NOMO-1 treated with DMSO at 0.1 percent for 48 hours (cell line): ENCODE measurements around the gene CCL7.
"Not testable (repeated sequence)": the region's sequence is repeated elsewhere in the genome, so short reads cannot be mapped to it uniquely, and the experiment has no call there.

ENCODE experiments used
- DNase-seq: peaks from one replicate; lab custom pipeline; 2025; ENCODE audit not compliant: unreplicated experiment; lab: John Stamatoyannopoulos, UW

Gene CCL7

DNA sequence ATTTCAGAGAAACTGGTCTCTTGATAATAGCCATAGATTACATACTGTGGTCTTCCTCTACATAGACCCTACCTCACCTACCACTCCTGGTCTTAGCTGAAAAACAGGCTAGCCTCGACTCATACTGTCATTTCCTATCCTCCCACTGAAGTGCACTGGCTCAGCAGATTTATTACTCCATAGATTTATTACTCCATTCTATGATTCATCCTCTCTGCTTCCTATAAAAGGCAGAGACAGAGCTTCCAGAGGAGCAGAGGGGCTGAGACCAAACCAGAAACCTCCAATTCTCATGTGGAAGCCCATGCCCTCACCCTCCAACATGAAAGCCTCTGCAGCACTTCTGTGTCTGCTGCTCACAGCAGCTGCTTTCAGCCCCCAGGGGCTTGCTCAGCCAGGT lies at the start of gene CCL7:
TSS of gene CCL7 (plus strand) at position 253 of the 400 bp plus-strand sequence. CDS start at position 323, 70 bp downstream.
- DNase-seq = peak; percentile 49

DNA sequence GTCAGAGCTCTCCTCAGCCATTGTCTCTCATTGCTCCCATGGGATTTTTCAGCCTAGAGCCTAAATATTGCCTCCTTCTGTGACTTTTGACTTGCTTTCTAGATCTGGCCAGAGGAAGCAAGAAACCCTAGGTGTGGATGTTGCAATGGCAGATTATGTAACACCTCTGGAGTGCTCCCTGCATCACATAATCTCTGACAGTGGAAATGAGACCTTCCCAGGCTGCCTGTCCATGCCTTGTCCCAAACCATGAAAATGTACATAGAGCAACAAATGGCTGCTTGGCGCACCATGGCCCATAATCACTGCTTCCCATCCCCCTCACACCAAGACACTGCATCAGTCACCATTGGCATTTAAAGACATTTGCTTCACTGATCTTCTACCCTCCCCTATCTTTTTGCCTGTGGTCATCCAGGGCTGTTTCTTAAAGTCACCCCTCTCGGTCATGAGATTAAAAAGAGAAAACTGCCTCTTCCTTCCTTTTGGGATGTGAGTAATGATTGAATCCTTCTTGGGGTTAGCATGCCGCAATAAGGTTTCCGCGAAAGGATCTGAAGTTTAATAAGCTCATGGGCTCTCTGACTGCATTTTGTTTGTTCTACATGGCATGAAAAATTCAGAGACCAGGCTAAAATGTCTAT lies 49.1 kb upstream of the CCL7 start:
- DNase-seq = peak; percentile 58

DNA sequence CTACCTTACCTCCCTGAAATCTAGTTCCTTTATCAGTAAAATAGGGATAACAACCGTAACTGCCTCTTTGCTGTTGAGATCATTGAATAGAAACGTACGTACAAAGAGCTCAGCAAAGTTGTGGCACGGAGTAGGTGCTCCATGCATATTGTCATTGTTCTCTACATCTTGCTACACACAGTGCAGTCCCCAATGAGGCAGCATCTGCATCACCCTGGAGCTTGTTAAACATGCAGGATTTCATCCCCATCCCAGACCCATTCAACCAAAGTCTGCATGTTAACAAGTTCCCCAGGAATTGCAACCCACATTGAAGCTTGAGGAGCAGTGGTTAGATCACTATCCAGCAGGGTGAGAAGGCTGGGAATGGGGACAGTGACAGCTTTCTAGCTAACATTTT lies 48.6 kb upstream of the CCL7 start:
- no peak for DNase-seq

DNA sequence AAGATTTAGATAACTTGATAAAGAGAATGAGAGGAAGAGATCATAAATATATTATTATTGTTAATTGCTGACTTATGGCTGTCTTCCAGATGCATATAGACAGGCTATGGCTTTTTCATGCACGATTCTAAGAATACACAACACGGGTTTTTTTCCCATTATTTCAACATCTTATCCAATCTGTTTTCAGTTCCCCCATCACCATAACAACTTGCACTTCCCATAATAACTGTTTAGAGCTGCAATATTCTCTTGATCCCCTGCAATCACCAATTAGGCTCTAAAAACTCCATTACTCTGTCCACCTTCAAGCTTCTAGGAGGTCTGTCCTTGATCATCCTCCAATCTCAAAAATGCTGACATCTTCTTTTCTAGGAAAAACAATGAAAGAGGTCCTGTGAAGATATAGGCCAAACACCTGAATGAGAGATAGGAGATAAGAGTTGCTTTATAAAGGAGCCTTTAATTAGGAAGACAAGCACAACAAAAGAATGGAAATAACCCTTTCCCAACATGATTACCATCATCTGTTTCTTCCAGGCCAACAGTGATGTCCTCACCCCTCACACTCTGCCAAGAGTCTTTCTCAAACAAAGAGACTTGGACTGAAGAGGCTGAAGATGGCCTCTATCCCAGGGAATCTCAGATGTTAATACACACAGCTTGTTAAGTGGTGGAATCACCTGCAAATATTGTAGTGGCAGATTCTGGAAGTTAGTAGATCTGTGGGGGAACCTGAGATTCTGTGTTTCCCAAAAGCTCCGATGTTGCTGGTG lies 47.1 kb upstream of the CCL7 start:
- peak; percentile 44 for DNase-seq

DNA sequence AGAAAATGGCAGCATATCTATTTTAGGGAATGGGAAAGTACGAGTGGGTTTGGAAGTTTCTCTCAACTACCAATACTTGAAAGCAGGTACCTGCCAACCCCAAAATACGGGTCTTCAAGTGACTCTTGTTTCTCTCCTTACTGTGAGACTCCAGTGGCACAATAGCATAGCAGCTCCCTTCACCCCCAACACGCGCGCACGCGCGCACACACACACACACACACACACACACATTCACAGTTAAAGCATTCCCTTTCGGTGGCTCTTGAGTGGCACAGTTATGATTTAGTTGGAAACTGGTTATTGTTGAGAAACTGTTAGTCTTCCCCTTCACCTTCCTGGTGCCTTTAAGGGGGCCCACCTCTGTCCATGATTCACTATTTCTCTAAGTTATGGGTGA lies 45.0 kb upstream of the CCL7 start:
- no peak for DNase-seq

DNA sequence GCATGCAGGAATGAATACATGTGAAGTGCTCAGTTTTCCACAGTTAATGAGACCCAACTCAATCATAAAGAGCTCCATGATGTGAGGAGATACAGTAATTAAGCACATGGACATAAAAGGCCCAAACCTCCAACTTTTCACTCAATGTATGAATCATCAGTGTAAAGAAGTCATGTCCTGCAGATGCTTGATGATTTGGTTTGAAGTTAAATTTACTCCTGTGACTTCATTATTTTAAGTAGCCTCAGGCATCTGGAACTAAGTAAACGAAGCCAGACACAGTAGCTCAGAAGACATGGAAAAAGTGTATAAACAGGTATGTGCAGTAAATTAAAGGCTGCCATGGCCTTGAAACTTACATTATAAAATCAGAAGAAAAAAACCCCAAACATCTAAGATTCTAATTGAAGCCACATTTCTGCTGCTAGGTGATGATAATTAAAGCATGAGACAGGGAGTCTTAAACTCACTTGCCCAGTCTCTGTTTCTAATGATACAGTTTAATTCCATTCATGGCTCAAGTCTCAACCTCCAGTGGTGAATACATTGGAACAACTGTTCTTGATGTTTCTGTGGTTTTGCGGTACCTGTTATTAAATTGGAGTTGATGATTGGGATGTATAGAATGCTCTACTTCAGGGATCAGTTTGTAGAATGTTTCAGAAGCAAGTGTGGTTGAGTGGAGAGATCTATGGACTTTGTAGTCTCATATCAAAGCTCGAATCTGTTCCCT lies 43.8 kb upstream of the CCL7 start:
- DNase-seq = no peak

DNA sequence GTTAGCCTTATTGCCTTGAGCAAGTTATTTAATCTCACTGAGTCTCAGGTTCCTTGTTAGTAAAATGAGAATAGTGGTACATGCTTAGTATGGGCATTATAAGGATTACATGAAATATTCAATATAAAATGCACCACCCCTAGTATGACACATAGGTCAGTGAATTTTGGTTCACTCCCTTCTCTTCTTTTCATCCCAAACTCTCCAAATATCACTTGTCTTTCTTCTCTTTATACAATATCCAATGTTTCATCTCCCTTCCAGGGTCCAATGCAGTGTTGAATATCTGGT lies 43.3 kb upstream of the CCL7 start:
- DNase-seq = no peak

DNA sequence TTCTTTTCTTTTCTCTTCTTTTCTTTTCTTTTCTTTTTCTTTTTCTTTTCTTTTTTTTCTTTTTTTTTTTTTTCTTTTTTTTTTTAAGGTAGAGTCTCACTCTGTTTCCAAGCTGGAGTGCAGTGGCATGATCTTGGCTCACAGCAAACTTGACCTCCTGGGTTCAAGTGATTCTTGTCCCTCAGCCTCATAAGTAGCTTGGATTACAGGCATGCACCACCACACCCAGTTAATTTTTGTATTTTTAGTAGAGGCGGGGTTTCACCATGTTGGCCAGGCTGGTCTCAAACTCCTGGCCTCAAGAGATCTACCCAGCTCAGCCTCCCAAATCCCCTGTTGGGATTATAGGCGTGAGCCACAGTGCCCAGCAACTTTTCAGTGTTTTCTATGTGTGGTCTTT lies 42.7 kb upstream of the CCL7 start:
- DNase-seq = not testable (repeated sequence)

DNA sequence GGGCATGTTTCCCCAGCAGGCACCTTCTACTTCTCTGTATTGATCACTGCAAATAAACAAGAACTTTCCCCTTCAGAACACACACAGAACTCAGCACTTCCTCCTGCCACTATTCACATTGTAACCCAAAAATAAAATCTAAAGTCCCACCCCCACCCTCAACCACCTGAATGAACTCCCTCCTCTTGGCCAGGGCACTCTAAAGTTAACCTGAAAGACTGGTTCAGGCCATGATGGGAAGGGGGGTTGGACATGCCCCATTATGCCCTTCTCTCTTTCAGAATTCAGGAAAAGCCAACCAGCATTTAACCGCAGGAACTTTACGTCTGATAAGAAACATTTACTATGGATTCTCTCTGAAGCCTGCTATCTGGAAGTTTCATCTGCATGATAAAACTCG lies 42.3 kb upstream of the CCL7 start:
- no peak for DNase-seq

DNA sequence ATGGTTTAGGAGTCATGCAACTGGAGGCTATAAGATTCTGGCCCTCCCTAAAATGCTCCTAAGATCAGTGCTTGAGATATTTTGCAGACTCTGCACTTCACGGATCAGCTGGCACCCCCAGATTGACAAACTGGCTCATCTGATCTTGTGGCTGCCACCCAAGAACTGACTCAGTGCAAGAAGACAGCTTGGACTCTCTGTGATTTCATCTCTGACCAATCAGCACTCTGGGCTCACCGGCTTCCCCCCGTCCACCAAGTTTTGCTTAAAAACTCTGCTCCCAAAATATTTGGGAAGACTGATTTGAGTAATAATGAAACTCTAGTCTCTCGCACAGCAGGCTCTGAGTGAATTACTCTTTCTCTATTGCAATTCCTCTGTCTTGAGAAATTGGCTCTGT lies 41.2 kb upstream of the CCL7 start:
- DNase-seq = no peak

DNA sequence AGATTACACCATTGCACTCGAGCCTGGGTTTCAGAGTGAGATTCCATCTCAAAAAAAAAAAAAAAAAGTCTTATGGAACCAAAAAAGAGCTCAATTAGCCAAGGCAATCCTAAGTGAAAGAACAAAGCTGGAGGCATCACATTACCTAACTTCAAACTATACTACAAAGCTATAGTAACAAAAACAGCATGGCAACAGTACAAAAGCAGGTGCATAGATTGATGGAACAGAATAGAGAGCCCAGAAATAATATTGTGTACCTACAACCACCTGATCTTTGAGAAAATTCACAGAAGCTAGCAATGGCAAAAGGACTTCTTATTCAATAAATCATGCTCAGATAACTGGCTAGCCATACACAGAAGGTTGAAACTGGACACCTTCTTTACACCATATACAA lies 39.7 kb upstream of the CCL7 start:
- no peak for DNase-seq

DNA sequence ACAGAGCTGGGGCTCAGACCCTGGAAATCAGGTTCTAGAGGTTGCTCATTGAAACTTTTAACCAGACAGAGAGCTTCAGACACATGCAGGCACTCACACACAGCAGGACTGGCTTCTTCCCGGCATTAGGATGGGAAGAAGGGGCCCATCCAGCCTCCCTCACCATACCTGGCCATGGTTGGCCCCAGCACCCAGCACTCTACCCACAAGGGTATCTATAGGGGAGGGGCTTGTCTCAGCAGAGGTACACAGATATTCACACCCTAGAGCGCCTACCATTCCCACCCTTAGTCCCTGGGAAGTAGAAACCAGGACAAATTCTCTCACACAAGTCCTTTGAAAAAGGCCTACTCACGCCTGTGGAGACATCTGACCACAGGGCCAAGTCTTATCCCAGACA lies 35.4 kb upstream of the CCL7 start:
- DNase-seq = no peak

DNA sequence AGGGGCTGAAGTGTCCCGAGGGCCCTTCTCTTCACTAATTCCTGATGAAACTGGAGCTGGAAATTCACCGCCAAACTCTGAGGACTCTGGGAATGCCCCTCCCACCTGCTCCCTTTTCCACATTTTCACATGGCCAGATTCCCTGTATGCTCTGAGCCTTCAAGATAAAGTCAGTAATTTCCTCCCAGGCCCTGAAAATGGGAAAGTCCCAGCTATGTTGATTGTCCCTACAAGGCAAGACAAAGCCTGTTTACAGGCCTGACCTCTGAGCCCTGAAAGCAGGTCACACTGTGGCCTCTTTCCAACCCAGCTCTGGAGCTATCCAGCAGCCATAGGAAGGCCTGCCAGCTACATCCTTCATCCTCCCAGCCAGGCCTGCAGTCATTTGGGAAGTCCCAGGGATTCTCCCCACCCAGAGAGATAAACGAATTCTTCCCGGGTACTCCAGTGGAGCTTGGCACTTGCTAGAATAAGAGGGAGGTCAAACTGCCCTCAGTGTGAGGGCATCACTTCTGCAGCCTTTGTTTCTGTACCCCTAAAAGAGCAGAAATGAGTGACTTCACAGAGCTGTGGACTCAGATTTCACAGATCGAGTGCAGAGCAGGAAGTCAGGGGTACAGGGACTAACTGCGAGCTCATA lies 34.5 kb upstream of the CCL7 start:
- peak; percentile 82 for DNase-seq

DNA sequence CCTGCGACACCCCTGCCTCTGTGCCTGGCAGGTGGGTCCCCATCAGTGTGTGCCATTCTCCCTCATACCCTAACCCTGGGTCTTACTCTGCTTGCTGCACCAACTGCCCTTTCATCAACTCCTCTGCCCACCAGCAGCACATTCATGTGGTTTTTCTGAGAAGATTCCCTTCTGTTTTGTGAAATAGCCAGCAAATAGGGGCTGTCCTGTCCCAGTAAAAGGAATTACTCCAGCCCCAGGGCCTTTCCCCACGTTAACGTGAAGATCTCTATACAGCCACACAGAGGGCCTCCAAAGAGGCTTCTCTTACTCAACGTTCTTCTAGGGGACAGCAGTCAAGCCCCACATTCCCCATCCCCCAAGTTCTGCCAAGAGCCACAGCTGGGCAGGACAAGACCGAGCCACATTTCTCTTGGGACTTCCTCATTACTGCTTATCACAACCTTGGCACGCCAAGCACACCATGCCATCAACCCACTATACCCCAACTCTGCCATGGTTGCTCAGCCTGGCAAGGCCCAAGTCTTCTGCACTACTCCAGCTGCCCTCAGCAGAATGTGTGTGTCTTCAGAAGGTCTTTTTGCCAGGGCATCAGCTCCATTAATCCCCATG lies 33.6 kb upstream of the CCL7 start:
- DNase-seq = peak; percentile 60

DNA sequence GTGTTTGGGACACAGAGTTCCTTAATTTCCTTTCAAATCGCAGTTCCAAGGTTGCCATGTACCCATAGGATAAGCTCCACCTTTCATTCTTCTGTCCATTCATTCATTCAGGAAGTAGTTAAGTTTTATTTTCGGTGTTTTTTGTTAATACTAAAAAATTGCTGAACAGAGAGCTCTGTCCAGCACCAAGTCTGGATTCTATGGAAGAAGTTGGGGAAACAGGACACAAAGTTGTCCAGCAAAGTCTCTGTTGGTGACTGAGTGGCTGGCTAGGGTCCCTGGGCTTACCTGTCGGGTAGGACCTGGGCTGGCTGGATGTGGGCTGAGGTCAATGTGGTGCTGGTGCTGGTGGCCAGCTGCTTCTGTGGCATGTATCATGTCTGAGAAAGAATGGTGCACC lies 32.6 kb upstream of the CCL7 start:
- DNase-seq = no peak

DNA sequence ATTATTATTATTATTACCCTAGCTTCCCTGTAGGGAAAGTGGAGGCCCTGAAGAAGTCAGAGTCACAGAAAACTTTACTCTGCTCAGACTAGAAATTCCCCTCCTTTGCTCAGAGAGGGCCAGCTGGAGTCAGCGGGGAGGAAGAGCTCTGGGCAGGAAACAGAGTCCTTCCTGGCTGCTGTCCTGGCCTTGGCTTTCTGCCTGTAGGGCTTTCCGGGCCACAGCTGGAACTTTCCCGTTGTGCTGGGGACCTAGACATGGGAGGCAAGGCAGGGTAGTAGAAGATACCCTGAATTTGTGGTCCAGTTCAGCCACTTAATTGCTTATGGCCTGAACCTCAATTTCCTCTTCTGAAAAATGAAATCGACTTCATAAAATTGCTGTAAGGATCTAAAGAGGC lies 29.0 kb upstream of the CCL7 start:
- DNase-seq = peak; percentile 45

DNA sequence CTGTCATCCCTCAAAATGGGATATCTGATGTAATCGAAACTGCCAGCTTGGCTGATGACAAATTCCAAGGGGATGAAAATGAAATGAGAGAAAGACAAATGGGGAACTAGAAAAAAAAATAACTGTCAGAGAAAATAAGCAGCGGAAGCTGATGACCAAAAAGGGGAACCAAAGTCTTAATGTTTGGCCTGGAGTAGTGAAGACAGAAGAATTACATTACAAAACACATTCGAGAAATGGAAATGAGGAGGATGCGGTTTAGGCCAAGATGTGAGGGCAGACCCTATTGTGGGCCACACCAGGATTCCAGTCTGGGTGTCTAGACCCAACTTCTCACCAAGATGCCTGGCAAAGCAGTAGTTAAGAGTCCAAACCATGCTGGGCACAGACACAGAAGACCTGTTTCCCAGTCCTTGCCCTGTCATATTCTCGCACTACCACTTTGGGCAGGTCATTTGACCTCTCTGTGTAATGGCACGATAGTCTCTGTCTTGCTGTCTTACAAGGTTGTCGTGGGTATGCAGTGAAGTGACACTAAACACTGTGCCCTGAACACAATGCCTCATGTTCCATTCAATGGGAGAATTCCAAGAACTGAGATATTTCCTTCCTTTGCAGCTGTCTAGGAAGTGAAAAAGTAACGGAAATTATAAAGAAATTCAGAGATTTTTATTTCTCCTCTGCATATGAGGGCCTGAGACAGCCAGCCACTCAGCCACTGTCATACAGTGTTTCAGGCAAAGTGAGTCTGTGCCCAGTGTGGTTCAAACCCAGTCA lies 27.2 kb upstream of the CCL7 start:
- peak; percentile 96 for DNase-seq

DNA sequence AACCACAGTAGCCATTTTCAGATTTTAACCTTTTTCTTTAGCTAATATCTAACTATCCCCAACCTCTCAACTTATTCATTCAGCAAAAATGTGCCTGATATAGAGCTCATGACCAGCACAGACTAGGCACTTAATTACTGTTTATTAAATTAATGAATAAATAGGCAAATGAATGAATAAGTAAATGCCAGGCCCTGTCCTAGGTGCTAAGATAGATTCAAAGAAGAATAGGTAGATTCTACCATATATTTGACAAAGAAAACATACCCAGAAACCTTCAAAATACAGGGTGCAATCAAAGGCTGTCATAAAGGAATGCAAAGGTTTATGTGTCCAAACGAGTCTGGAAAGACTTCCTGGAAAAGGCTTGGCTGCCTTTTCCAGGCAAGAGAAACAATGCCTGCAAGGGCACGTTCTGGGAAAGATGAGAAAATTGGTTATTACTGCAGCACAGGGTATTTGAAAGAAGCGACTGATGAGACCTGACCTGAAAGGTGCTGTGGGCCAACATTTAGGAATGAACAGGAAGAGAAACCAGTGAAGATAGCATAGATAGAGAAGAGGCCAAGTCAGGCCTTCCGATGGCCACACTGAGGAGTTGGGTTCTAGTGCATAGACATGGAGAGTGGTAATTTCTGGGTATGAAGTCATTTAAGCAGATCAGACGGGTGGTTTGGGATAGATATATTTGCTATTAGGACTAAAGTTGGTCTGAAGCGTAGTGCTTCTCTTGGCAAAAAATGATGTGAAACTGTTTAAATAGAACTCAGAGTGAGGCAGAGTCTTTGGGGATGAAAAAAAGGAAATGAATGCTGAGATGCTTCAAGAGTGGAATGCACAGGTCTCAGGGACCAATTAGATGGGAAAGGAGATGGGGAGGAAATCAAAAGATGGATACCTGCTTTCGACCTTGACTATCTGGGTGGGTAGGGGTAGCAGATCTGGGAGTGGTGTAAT lies 26.4 kb upstream of the CCL7 start:
- peak; percentile 54 for DNase-seq

DNA sequence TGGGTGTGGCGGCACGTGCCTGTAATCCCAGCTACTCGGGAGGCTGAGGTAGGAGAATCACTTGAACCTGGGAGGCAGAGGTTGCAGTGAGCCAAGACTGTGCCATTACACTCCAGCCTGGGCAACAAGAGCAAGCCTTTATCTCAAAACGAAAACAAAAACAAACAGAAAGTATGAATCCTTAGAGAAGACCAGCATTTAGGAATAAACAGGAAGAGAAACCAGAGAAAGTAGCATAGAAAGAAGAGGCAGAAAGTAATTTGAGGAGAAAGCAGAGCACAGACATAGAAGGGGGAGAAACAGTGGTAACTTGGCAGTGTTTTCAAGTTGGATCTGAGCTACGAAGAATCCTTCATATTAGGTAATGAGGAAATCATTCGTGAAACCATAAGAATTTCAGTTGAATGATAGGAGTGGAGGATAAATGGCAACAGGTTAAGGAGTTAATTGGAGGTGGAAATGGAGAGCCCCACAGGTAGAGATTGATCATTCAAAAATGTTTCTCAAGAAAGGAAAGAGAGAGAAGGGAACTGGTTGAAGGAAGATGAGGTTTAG lies 24.6 kb upstream of the CCL7 start:
- DNase-seq = peak; percentile 30
